GM12878 (cell line): Measurements from ENCODE around the gene TRPV6.

Source experiments
- CEBPB ChIP-seq, 2 experiments: fragments of 150-350 bp in 1 of 2; IDR thresholded peaks; 2 replicates each; pipeline ENCODE4 v1.6.1; 2012 to 2014; ENCODE audit warnings: low read depth in 2 of 2, low read length in 2 of 2, borderline replicate concordance in 1 of 2, inconsistent platforms in 1 of 2
- EP300 ChIP-seq, 2 experiments: fragments of 150-350 bp in 1 of 2; IDR thresholded peaks; 2 replicates each; pipeline ENCODE4 v1.6.1; 2011 to 2012; ENCODE audit warnings: low read depth in 2 of 2, low read length in 2 of 2, borderline replicate concordance in 1 of 2, improper control_type of control experiment in 1 of 2, inconsistent platforms in 1 of 2; ENCODE audit not compliant: control insufficient read depth in 1 of 2
- GATAD2B ChIP-seq: fragments of 450-650 bp; conservative IDR thresholded peaks from 2 replicates; pipeline ENCODE4 v1.6.1; 2017; ENCODE audit warnings: low read depth, mild to moderate bottlenecking, moderate library complexity
- NR2C2 ChIP-seq: IDR thresholded peaks from 2 replicates; pipeline ENCODE4 v1.6.1; 2011; ENCODE audit warnings: borderline replicate concordance, low read depth; ENCODE audit not compliant: control insufficient read depth, insufficient read length
- POLR2A ChIP-seq: IDR thresholded peaks from 2 replicates; pipeline ENCODE4 v1.6.1; 2011; ENCODE audit warnings: low read depth, mild to moderate bottlenecking, low read length
- POLR2AphosphoS5 ChIP-seq: IDR thresholded peaks from 2 replicates; pipeline ENCODE4 v1.6.1; 2011; ENCODE audit warnings: mild to moderate bottlenecking, low read length, inconsistent platforms
- RAD21 ChIP-seq: IDR thresholded peaks from 2 replicates; pipeline ENCODE4 v1.6.1; 2011; ENCODE audit warnings: mild to moderate bottlenecking, low read depth, low read length, moderate library complexity; ENCODE audit not compliant: insufficient read depth
- SP1 ChIP-seq: IDR thresholded peaks from one replicate; pipeline ENCODE4 v1.6.1; 2011; ENCODE audit warnings: low read depth, low read length
- TF ChIP-seq, protein P1 (sequence below): IDR thresholded peaks from 2 replicates; pipeline ENCODE4 v1.6.1; 2011; ENCODE audit warnings: borderline replicate concordance, low read depth, mild to moderate bottlenecking, moderate library complexity, mixed read lengths, low read length; ENCODE audit not compliant: insufficient read depth; ENCODE audit errors: extremely low read length
- TF ChIP-seq, protein P2 (sequence below), 3 experiments: IDR thresholded peaks in 2 of 3; conservative IDR thresholded peaks in 1 of 3; 2 replicates each; pipeline ENCODE4 v1.5.1; 2011; ENCODE audit warnings: low read depth in 3 of 3, low read length in 3 of 3, mild to moderate bottlenecking in 3 of 3, control low read depth in 2 of 3, moderate library complexity in 2 of 3, inconsistent platforms in 1 of 3, mixed read lengths in 1 of 3; ENCODE audit not compliant: control insufficient read depth in 2 of 3, insufficient read depth in 1 of 3; ENCODE audit errors: extremely low read depth in 1 of 3
- TF ChIP-seq, protein P3 (sequence below): IDR thresholded peaks from 2 replicates; pipeline ENCODE4 v1.6.1; 2012; ENCODE audit warnings: low read depth, low read length, improper control_type of control experiment
- TF ChIP-seq, protein P4 (sequence below): IDR thresholded peaks from 2 replicates; pipeline ENCODE4 v1.6.1; 2011; ENCODE audit warnings: borderline replicate concordance, low read depth, mild to moderate bottlenecking, moderate library complexity, low read length; ENCODE audit not compliant: insufficient read depth, poor library complexity, severe bottlenecking
- TF ChIP-seq, protein P5 (sequence below): fragments of 450-650 bp; IDR thresholded peaks from 2 replicates; pipeline ENCODE4 v1.6.1; 2017; ENCODE audit warnings: borderline replicate concordance

DNA sequence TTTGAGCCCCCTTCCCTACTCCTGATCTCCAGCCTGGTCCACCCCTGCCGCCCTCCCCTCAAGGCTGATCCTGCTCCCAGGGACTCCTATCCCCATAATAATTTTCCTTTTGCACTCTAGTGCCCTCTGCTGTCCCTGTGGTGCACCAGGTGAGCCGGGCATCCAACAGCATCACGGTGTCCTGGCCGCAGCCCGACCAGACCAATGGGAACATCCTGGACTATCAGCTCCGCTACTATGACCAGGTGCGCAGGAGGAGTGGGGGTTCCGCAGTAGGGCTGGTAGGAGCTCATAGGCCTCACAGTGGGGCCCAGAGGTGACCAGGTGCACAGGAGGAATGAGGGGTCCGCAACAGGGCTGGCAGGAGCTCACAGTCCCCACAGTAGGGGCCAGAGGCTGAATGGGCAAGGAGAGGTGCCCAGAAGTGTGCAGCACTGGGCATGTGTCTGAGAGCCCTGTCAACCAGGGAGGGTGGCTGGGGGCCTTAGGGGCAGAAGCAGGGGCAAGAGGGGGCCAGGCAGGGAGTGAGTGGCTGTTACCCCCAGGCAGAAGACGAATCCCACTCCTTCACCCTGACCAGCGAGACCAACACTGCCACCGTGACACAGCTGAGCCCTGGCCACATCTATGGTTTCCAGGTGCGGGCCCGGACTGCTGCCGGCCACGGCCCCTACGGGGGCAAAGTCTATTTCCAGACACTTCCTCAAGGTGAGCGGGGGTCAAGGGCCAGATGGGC lies 19.0 kb downstream of the TRPV6 start:
- TF ChIP-seq, protein P1, sequence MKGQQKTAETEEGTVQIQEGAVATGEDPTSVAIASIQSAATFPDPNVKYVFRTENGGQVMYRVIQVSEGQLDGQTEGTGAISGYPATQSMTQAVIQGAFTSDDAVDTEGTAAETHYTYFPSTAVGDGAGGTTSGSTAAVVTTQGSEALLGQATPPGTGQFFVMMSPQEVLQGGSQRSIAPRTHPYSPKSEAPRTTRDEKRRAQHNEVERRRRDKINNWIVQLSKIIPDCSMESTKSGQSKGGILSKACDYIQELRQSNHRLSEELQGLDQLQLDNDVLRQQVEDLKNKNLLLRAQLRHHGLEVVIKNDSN: no peak
- TF ChIP-seq, protein P2, sequence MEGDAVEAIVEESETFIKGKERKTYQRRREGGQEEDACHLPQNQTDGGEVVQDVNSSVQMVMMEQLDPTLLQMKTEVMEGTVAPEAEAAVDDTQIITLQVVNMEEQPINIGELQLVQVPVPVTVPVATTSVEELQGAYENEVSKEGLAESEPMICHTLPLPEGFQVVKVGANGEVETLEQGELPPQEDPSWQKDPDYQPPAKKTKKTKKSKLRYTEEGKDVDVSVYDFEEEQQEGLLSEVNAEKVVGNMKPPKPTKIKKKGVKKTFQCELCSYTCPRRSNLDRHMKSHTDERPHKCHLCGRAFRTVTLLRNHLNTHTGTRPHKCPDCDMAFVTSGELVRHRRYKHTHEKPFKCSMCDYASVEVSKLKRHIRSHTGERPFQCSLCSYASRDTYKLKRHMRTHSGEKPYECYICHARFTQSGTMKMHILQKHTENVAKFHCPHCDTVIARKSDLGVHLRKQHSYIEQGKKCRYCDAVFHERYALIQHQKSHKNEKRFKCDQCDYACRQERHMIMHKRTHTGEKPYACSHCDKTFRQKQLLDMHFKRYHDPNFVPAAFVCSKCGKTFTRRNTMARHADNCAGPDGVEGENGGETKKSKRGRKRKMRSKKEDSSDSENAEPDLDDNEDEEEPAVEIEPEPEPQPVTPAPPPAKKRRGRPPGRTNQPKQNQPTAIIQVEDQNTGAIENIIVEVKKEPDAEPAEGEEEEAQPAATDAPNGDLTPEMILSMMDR (IDR thresholded peaks at IDR 0.05 in 2 of 3, conservative IDR thresholded peaks at IDR 0.05 in 1 of 3; ENCODE audit: control insufficient read depth in 2 of 3, extremely low read depth in 1 of 3, insufficient read depth in 1 of 3, low read depth in 3 of 3, low read length in 3 of 3): peak; percentile 43 to 64 (median 60); a peak in 5 of 6 replicates
- TF ChIP-seq POLR2AphosphoS5: no peak
- no peak for TF ChIP-seq POLR2A
- peak; percentile 44; the same call in 1 of the 2 replicates for TF ChIP-seq RAD21
- TF ChIP-seq GATAD2B: no peak
- TF ChIP-seq CEBPB (IDR thresholded peaks at IDR 0.05; ENCODE audit: borderline replicate concordance in 1 of 2, low read depth in 2 of 2, low read length in 2 of 2): no peak
- TF ChIP-seq NR2C2: no peak
- TF ChIP-seq, protein P3, sequence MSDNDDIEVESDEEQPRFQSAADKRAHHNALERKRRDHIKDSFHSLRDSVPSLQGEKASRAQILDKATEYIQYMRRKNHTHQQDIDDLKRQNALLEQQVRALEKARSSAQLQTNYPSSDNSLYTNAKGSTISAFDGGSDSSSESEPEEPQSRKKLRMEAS: no peak
- TF ChIP-seq, protein P4, sequence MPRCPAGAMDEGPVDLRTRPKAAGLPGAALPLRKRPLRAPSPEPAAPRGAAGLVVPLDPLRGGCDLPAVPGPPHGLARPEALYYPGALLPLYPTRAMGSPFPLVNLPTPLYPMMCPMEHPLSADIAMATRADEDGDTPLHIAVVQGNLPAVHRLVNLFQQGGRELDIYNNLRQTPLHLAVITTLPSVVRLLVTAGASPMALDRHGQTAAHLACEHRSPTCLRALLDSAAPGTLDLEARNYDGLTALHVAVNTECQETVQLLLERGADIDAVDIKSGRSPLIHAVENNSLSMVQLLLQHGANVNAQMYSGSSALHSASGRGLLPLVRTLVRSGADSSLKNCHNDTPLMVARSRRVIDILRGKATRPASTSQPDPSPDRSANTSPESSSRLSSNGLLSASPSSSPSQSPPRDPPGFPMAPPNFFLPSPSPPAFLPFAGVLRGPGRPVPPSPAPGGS: no peak
- no peak for TF ChIP-seq SP1
- TF ChIP-seq, protein P5, sequence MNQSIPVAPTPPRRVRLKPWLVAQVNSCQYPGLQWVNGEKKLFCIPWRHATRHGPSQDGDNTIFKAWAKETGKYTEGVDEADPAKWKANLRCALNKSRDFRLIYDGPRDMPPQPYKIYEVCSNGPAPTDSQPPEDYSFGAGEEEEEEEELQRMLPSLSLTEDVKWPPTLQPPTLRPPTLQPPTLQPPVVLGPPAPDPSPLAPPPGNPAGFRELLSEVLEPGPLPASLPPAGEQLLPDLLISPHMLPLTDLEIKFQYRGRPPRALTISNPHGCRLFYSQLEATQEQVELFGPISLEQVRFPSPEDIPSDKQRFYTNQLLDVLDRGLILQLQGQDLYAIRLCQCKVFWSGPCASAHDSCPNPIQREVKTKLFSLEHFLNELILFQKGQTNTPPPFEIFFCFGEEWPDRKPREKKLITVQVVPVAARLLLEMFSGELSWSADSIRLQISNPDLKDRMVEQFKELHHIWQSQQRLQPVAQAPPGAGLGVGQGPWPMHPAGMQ: no peak
- no peak for TF ChIP-seq EP300 (IDR thresholded peaks at IDR 0.05; ENCODE audit: borderline replicate concordance in 1 of 2, control insufficient read depth in 1 of 2, low read depth in 2 of 2, low read length in 2 of 2)
